ENCODE results near the gene GUCY1A1.

GUCY1A1 gene

GRCh38 chr4:155675709-155676429 is 9.2 kb downstream of the GUCY1A1 start:
- H3F3A ChIP-seq (ENCODE audit: insufficient read depth, low read length), result peaks cover 15% of the 10 kb centered on the region
- peak overlapping the region; percentile 22 for H3K4me3 ChIP-seq (ENCODE audit: low read length)
- H4K20me1 ChIP-seq (ENCODE audit: insufficient read depth, low read length), result no peaks in the 10 kb centered on the region
- peak; percentile 72 for DNase-seq
- TF ChIP-seq EZH2 (optimal IDR thresholded peaks at IDR 0.05; ENCODE audit: low read depth, low read length) (no peak), CTCF (IDR thresholded peaks at IDR 0.05; ENCODE audit: low read length) (no peak), EZH2phosphoT487 (IDR thresholded peaks at IDR 0.05; ENCODE audit: low read length) (no peak)
- no peaks in the 10 kb centered on the region for H3K9me2 ChIP-seq (replicated peaks; ENCODE audit: insufficient read depth, low read length)
- peak overlapping the region; percentile 77 for H3K4me2 ChIP-seq (ENCODE audit: low read depth, low read length)
- H3K9ac ChIP-seq (ENCODE audit: low read length), result peak overlapping the region; percentile 5; the same call in 1 of the 2 replicates
- H3K27me3 ChIP-seq (replicated peaks; ENCODE audit: insufficient read depth, low read length), result no peaks in the 10 kb centered on the region
- peak overlapping the region; percentile 49; the same call in 1 of the 2 replicates for H3K27ac ChIP-seq (ENCODE audit: low read length)
- no peak overlapping the region for H2AFZ ChIP-seq (ENCODE audit: low read length)
- no peaks in the 10 kb centered on the region; the same call in 1 of the 2 replicates for H3K36me3 ChIP-seq (replicated peaks; ENCODE audit: insufficient read depth, low read length)
- peaks cover 85% of the 10 kb centered on the region for H3K79me2 ChIP-seq (ENCODE audit: low read length)
- H3K4me1 ChIP-seq (ENCODE audit: low read length), result peaks cover 21% of the 10 kb centered on the region
- H3K9me3 ChIP-seq (replicated peaks; ENCODE audit: insufficient read depth, low read length), result no peaks in the 10 kb centered on the region

DNA sequence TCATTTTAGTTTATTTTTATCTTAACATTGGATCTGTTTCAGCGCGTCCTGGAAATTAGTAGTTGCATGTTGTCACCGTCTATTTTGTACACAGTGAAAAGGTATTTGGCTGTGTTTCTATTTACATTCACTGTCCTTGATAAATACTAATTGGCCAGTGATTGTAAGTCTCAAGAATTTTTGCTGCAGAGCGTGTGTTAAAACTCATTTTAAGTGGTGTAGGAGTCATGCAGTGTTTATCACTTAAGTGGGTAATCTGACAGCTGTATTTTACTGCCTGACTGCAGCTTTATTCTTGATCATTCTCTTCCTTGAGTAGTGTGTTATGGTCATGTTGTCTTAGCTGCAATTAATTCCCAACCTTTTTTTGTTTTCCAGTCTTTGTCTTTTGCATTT is 9.8 kb downstream of the GUCY1A1 start:
- Histone ChIP-seq H3F3A (ENCODE audit: insufficient read depth, low read length) (peaks cover 15% of the 10 kb centered on the region), H3K4me1 (ENCODE audit: low read length) (peaks cover 21% of the 10 kb centered on the region), H3K9me2 (replicated peaks; ENCODE audit: insufficient read depth, low read length) (no peaks in the 10 kb centered on the region), H3K9ac (ENCODE audit: low read length) (peak overlapping the region; percentile 5; the same call in 1 of the 2 replicates), H3K27ac (ENCODE audit: low read length) (peak overlapping the region; percentile 49; the same call in 1 of the 2 replicates), H3K36me3 (replicated peaks; ENCODE audit: insufficient read depth, low read length) (no peaks in the 10 kb centered on the region; the same call in 1 of the 2 replicates), H3K9me3 (replicated peaks; ENCODE audit: insufficient read depth, low read length) (no peaks in the 10 kb centered on the region), H3K27me3 (replicated peaks; ENCODE audit: insufficient read depth, low read length) (no peaks in the 10 kb centered on the region), H2AFZ (ENCODE audit: low read length) (no peak overlapping the region), H3K4me3 (ENCODE audit: low read length) (peak overlapping the region; percentile 22), H3K4me2 (ENCODE audit: low read depth, low read length) (peak overlapping the region; percentile 77), H3K79me2 (ENCODE audit: low read length) (peaks cover 85% of the 10 kb centered on the region), H4K20me1 (ENCODE audit: insufficient read depth, low read length) (no peaks in the 10 kb centered on the region)
- no peak for TF ChIP-seq EZH2phosphoT487 (IDR thresholded peaks at IDR 0.05; ENCODE audit: low read length)
- no peak for TF ChIP-seq CTCF (IDR thresholded peaks at IDR 0.05; ENCODE audit: low read length)
- no peak for TF ChIP-seq EZH2 (optimal IDR thresholded peaks at IDR 0.05; ENCODE audit: low read depth, low read length)
- no peak for DNase-seq

DNA sequence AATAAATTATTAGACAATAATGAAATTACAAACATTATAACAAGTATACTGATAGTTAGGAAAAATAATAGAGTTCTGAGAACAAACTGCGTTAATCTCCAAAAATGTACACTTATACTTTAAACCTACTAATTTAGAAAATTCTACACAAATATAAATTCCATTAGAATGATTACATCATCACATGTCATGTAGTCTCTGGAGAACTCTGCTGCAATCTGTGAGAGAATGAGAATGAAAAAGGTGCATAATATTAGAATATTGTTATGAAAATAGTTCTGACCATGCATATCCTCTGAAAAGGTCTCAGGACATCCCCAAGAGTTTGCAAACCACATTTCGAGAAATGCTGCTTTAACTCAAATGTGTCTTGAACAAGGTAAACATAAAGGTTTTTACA is 11.4 kb downstream of the GUCY1A1 start:
- Histone ChIP-seq H3K4me1 (ENCODE audit: low read length) (peaks cover 21% of the 10 kb centered on the region), H3K9ac (ENCODE audit: low read length) (no peak overlapping the region), H3K36me3 (replicated peaks; ENCODE audit: insufficient read depth, low read length) (no peaks in the 10 kb centered on the region; the same call in 1 of the 2 replicates), H3K9me2 (replicated peaks; ENCODE audit: insufficient read depth, low read length) (no peaks in the 10 kb centered on the region), H3K27ac (ENCODE audit: low read length) (no peak overlapping the region), H3K27me3 (replicated peaks; ENCODE audit: insufficient read depth, low read length) (no peaks in the 10 kb centered on the region), H4K20me1 (ENCODE audit: insufficient read depth, low read length) (no peaks in the 10 kb centered on the region), H3K4me2 (ENCODE audit: low read depth, low read length) (no peak overlapping the region), H2AFZ (ENCODE audit: low read length) (no peak overlapping the region), H3K9me3 (replicated peaks; ENCODE audit: insufficient read depth, low read length) (no peaks in the 10 kb centered on the region), H3K4me3 (ENCODE audit: low read length) (no peak overlapping the region), H3F3A (ENCODE audit: insufficient read depth, low read length) (peaks cover 15% of the 10 kb centered on the region), H3K79me2 (ENCODE audit: low read length) (peaks cover 81% of the 10 kb centered on the region)
- TF ChIP-seq EZH2 (optimal IDR thresholded peaks at IDR 0.05; ENCODE audit: low read depth, low read length), result no peak
- no peak for TF ChIP-seq CTCF (IDR thresholded peaks at IDR 0.05; ENCODE audit: low read length)
- TF ChIP-seq EZH2phosphoT487 (IDR thresholded peaks at IDR 0.05; ENCODE audit: low read length), result no peak
- no peak for DNase-seq
